ENCODE data around the gene RAB43. TPM values are rescaled to one million over a fixed set of nuclear protein-coding genes. Genes with fewer than 3 reads are reported as not detected.

RAB43 gene
- total RNA-seq, 1 experiment from 2014 or later = 11.0 TPM

- no peak for DNase-seq (ENCODE audit: low read depth)
Measured at GRCh38 chr3:129038121-129038855, 83.3 kb downstream of the RAB43 start.

Other genes starting within 250 kb of the RAB43 start
- 28.1 and 34.7 TPM in 2 replicates for gene ACAD9, start 242.2 kb downstream of the RAB43 start, total RNA-seq (2014; rRNA removed; shearing (Covaris generic))
- gene CFAP92, start 127.7 kb downstream of the RAB43 start, total RNA-seq (2014; rRNA removed; shearing (Covaris generic)) = 1.0 TPM in 1 of 2 replicates, not detected in the other
- not detected in 2 replicates for gene EFCC1, start 120.5 kb downstream of the RAB43 start, total RNA-seq (2014; rRNA removed; shearing (Covaris generic))
- gene GP9, start 61.0 kb downstream of the RAB43 start, total RNA-seq (2014; rRNA removed; shearing (Covaris generic)) = not detected in 2 replicates
- gene ISY1, start 39.3 kb upstream of the RAB43 start, total RNA-seq (2014; rRNA removed; shearing (Covaris generic)) = 65.7 and 91.0 TPM in 2 replicates
- 520 and 547 TPM in 2 replicates for gene CNBP, start 62.1 kb upstream of the RAB43 start, total RNA-seq (2014; rRNA removed; shearing (Covaris generic))
- gene COPG1, start 127.8 kb upstream of the RAB43 start, total RNA-seq (2014; rRNA removed; shearing (Covaris generic)) = 215 and 218 TPM in 2 replicates
- gene HMCES, start 157.1 kb upstream of the RAB43 start, total RNA-seq (2014; rRNA removed; shearing (Covaris generic)) = 30.0 and 35.8 TPM in 2 replicates